Fibroblast of lung (primary cell): ENCODE measurements around the gene MATN1.

Source experiments
- EZH2 ChIP-seq: IDR thresholded peaks from 2 replicates; pipeline ENCODE4 v1.5.1; 2012; ENCODE audit warnings: low read length, control low read depth, mild to moderate bottlenecking; ENCODE audit errors: missing control alignments
- TF ChIP-seq, protein P1 (sequence below), 2 donors: IDR thresholded peaks in 1 of 2; conservative IDR thresholded peaks in 1 of 2; 1 replicate in 1 of 2; 2 replicates in 1 of 2; pipeline ENCODE4 v1.5.1; 2011 to 2012; ENCODE audit warnings: low read length in 2 of 2, control low read depth in 1 of 2, inconsistent platforms in 1 of 2, low read depth in 1 of 2, mild to moderate bottlenecking in 1 of 2

DNA sequence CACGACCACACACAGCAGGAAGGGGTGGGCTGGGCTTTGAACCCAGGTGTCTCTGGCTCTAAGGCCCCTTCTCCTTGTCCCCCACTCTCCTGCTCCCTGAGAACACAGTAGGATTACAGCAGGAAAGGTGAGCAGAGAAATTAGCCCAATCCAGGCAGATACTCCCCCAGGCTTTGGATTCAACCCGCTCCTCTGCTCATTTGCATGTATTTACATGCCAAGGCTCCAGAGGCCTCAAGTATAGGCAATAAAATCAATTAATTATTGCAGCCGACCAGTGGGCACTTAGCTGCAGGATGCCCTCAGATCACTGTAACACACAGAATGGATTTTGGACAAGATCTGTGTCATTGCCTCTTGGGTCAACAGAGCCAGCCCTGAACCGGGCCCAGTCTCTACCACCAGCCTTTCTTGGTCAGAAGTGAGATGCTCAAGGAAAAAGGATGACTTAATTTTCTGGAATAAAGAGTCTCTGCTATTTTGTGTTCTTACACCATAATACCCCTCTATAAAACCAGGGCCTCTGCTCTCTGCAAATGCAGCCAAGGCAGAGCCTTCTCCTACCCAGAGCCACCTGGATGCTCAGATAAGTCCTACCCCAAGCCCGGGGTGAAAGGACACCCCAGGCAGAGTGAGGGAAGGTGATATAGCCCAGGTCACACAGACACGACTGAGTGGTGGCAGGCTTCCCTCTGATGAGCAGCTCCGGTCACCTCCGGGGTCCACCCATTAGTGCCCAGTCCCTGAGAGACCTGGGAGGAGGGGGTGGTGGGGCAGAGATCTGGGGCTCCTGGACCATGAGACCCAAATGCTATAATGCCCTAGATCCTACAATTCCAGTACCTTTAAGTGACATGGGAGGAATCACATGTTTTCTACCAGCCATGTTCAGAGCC is 28.9 kb downstream of the MATN1 start:
- TF ChIP-seq, protein P1, sequence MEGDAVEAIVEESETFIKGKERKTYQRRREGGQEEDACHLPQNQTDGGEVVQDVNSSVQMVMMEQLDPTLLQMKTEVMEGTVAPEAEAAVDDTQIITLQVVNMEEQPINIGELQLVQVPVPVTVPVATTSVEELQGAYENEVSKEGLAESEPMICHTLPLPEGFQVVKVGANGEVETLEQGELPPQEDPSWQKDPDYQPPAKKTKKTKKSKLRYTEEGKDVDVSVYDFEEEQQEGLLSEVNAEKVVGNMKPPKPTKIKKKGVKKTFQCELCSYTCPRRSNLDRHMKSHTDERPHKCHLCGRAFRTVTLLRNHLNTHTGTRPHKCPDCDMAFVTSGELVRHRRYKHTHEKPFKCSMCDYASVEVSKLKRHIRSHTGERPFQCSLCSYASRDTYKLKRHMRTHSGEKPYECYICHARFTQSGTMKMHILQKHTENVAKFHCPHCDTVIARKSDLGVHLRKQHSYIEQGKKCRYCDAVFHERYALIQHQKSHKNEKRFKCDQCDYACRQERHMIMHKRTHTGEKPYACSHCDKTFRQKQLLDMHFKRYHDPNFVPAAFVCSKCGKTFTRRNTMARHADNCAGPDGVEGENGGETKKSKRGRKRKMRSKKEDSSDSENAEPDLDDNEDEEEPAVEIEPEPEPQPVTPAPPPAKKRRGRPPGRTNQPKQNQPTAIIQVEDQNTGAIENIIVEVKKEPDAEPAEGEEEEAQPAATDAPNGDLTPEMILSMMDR (conservative IDR thresholded peaks at IDR 0.05 in 1 of 2, IDR thresholded peaks at IDR 0.05 in 1 of 2; ENCODE audit: low read depth in 1 of 2, low read length in 2 of 2) = no peak
- TF ChIP-seq EZH2 = no peak
